ENCODE data around the gene SLC2A2.

DNA sequence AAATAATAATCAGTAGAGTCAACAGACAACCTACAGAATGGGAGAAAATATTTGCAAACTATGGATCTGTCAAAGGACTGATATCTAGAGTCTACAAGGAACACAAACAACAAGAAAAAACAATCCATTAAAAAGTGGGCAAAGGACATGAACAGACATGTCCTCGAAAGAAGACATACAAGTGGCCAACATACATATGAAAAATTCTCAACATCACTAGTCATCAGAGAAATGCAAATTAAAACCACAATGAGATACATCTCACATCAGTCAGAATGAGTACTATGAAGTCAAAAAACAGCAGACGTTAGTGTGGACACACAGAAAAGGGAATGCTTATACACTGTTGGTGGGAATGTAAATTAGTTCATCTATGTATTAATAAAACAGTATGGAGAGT lies 33.7 kb downstream of the SLC2A2 start:
- no peak for TF ChIP-seq POLR2AphosphoS5 (IDR thresholded peaks at IDR 0.05)
- TF ChIP-seq CTCF (IDR thresholded peaks at IDR 0.05): no peak

Measured in stomach (tissue), 4 donors.